GM19193 (cell line): ENCODE results near the gene GALNT1.

ENCODE experiments used
- POLR2A ChIP-seq: IDR thresholded peaks from 4 replicates; pipeline ENCODE4 v1.6.1; 2011; ENCODE audit not compliant: insufficient read depth, insufficient read length; ENCODE audit errors: extremely low read depth

GALNT1 gene

DNA sequence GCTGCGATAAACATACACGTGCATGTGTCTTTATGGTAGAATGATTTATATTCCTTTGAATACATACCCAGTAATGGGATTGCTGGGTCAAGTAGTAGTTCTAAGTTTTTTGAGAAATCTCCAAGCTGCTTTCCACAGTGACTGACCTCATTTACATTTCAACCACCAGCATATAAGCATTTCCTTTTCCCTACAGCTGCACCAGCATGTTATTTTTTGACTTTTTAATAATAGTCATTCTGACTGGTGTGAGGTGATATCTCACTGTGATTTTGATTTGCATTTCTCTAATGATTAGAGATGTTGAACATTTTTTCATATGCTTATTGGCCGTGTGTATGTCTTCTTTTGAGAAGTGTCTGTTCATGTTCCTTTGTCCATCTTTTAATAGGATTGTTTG, 22.8 kb downstream of the GALNT1 start:
- no peak for TF ChIP-seq POLR2A

DNA sequence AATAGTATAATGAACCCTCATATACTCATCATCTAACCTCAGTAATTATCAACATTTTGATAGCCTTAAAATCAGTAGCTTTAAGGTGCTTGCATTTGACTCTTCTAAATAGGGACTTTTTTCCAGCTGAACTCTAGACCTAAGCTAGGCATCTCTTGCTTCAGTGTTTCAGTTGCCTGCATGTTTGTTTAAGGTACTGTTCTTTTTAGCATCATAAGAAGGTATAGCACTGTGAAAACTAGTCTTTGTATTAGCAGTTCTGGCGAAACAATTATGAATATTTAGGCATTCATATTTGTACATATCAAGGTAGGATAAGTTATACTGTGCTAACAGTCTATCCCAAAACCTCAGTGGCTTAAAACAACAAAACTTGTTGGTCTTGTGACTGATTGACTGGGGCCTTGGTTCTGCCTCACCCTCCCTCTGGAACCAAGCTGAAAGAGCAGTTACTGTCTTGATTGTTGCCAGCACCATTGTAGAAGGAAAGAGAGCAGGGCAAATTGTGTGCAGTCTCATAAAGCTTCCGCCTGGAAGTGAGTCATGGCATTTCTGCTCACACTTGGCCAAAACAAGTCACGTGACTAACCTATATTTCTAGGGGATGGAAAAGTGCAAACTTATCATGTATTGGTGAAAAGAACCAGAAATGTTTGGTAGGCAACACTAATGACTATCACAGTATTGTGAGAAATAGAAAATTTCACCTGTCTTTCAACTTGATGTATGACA, 24.3 kb downstream of the GALNT1 start:
- TF ChIP-seq POLR2A: no peak

DNA sequence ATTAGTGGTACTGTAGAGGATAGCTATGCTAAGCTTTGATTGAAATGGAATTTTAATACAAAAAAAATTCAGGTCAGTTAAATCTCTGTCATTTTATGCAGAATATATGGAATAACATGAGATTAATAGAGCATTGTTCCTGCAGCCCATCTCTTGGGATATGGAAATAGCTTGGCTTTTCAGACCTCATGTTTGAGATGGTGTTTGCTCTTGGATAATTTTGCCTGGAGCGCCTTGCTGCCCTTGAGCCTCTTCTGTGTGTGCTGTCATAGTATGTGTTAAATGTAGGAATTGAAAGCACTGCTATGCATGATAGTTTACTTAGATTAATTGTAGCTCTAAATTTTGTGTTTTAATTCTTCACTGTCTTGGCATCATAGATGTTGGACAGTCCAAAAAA, 27.7 kb downstream of the GALNT1 start:
- TF ChIP-seq POLR2A: no peak

DNA sequence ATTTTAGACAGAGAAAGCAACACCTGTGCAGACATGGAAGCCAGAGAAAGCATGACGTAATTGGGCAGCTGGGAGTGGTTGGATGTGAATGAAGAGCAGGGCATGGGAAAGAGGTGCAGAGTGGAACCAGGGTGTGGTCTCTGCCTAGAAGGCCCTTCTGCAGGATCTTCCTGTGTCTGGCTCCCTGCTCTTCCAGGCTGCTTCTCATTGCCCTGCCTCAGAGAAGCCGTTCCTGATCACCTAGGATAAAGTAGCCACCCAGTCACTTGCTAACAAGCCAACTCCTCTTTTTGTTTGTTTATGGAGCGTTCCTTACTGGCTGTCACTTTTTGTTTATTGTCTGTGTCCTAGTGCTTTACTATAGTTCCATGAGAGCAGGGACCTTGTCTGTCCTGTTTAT, 28.5 kb downstream of the GALNT1 start:
- TF ChIP-seq POLR2A: no peak

DNA sequence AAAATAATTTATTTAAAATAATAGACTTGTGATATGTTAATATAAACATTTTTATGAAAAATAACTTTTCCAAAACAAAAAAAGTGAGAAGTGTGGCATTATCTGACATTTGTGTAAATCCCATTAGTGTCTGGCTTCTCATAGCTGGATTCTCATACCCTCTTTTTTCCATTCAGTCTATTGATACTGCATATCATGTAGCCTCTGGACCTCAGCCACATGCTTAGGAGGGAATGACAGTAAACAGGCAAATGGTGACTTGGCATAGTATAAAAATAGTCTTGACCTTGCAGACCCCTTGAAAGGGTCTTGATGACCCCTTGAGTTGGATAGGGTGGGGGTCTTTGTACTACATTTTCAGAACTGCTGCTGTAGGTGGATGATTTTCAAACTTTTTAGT, 29.2 kb downstream of the GALNT1 start:
- TF ChIP-seq POLR2A: no peak

DNA sequence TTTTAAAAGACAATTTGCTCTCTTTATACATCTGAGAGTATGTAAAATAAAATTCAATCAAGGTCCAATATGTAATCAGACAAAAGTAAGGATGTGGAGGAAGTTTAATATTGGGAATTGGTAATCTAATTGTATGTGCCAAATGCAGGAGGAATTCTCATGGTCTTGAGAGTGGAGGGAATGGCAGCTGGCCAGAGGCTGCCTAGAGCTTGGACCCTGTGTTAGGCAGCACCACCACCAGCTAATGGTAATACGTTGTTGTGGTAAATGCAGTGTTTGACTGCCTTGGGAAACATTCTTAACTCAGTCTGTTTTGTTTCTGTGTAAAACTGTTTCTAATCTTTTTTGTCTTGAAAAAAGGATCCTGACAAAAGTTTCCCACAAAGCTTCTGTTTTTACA, 30.0 kb downstream of the GALNT1 start:
- no peak for TF ChIP-seq POLR2A

DNA sequence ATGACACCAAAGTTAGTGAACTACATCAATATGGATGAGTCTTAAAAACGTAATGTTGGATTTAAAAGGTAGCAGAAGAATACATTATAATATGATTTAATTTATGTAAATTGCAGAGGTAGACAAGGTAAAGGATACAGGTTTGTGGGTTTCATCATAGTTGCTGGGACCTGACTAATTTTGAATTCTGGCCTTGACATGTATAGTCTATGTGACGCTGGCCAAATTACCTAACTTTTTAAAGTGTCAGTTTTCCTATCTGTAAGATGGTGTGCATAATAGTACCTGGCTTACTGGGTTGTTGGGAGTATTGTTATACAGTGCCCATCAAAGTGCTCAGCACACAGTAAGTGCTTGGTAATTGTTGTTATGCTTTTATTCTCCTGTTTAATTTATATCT, 34.5 kb downstream of the GALNT1 start:
- no peak for TF ChIP-seq POLR2A

DNA sequence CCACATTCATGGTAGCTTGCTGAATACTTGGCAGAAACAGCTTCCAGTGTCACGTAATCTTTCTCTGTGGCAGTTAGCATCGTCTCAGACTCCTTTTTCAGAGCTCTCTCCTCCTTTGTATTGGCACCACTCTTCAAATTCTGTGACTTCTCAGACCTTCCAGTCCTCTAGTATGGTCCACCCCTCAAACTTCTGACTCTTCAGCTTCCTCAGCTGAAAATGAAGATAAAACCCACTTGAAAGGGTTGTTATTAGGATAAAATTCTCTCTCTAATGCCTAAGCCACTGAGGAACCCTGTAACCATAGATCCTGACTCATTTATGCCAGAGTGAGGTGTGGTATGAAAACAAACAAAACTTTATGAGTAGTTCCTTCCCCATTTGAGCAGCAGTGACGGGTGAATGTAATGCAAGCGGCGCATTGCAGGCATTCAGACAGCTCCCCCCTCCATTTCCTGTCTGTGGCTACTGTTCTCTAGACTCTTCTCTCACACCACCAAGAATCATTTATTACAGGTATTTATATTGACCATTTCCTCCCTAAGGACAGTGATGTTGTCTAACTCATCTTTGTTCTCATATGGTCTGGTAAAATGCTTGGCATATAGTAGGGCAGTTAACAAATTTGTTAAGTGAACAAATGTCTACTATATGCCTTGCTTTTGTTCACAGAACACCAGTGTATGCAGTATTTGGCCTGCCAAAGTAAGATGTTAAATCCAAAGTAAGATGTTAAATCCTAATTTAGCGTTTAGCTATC, 35.3 kb downstream of the GALNT1 start:
- TF ChIP-seq POLR2A: no peak

DNA sequence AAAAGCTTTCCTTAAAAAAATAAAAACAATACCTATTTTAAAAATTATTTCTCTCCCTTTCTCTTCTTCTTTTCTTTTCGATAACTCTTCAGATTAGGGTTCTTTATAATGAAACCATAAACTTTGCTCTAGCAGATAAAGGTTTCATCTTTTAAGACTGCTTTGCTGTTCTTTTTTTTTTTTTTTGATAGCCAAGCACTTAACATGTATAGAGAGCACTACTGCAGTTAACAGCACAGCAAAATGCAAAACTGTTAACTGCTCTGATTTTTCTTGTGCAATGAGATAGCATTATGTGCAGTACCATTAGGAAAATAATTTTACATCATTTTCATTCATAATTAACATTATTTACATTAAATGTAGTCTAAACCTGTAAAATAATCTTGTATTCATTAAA, 36.3 kb downstream of the GALNT1 start:
- TF ChIP-seq POLR2A: no peak

DNA sequence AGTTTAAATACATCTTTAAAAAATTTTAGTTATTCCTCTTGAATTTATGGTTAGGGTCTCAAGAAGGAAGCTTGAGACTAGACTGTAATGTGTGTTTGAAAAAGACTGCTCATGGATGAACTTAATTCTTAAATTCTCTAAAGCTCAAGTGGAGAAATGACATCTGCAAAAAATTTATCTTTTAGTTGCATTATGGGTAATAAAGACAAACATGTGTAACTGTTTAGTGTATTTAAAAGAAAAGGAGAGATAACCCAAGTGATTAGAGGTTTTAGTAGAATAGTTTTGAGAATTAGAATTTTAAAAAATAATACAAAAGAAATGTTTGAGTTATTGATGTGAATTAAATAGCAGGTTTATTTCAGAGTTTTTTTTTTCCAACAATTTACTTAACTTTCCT, 36.7 kb downstream of the GALNT1 start:
- no peak for TF ChIP-seq POLR2A

DNA sequence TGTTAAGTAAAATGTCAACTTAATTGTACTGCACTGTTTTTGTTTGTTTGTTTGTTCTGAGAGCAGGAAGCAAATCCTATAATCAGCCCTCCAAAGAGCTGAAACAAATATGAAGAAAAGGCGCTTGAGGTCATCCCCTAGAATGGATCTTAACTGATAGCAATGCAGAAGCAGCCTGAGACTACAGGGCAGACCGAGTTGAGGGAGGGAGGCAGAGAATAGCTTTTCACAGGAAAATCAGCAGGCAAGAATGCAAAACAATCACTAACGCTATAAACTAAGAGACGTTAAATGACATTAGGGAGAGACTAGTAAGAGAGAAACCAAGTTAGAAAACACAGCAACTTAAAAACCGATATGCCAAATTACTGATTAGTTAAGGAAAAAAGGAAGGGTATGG, 37.2 kb downstream of the GALNT1 start:
- TF ChIP-seq POLR2A: no peak

DNA sequence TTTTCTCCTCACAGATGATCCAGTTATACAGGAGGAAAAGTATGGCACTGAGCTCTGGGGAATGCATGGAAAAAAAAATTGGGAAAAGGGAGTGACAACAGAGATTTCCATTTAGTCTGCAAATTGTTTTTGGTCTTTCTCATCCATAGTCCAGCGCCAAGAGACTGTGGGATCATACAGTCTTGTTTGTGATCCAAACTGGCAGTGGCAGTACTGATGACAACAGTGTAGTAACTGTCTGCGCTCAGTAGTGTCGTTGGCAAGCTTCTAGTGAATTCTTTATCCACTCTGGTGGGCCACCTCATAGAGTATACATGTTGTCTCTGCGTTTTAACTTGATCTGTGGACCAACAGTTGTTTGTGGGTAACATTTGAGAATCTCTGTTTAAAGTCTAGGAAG, 37.9 kb downstream of the GALNT1 start:
- no peak for TF ChIP-seq POLR2A

DNA sequence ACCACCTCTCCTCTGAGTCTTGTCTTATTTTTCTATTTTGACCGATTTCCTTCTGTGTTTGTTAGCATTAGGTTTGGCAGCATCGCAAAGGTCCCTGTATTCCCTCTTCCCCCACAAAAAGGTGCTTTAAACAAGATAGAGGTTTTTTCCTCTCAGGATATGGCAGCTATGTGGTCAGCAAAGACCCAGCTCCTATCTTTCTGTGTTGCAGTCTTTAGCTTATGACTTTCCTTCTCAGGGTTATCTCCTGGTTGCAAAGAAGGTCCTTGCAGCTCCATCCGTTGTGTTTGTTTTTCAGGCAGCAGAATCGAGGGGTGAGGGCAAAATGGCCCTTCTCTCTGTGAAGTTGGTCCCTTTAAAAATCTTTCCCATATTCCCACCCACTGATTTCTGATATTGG, 38.4 kb downstream of the GALNT1 start:
- no peak for TF ChIP-seq POLR2A

DNA sequence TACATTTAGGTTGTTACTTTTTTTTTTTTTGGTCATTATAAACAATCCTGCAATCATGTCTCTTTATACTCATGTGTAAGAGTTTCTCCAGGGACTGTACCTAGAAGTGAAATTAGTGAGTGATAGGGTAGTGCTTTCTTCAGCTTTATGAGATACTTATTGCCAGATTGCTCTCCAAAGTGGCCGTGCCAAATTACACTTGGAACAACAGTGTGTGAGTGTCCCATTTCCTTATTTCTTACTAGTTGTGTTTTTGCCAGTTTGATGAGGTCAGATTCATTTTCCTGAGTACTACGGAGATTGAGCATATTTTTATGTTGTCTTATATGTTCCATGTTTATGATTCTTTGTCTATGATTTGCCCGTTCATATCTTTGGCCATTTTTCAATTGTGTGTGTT, 39.2 kb downstream of the GALNT1 start:
- TF ChIP-seq POLR2A: no peak

DNA sequence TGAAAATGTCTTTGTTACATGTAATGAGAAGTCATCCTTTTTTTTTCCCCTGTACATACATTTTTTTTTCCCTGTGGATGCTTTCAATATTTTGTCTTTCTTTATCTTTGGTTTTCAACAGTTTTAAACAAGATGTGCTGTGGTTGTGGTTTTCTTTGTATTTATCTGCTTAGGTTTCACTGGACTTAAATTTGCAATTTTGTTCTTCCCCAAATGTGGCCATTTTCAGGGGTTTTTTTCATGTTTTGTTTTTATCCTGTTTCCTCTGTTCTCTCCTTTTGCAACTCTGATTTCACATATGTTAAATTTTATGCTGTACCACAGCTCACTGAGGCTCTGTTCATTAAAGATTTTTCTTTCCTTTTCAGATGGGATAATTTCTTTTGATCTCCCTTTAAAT, 41.7 kb downstream of the GALNT1 start:
- no peak for TF ChIP-seq POLR2A

DNA sequence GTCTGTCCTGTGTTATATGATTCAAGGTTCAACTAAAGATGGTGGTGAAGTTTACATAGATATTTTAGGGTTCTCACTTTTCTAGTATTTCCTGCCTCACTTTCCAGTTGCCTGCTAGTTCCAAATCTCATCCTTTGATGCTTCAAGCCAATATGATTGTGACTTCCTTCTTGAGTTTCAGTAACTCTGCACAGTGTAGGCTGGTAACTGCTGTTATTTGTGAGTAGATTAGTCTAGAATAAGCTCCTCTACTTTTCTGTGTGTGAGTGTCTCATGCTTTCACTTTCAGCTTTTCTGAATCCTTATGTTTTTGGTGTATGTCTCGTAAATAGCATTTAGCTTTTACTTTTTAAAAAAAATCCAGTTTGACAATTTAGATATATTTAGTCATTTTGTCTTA, 42.6 kb downstream of the GALNT1 start:
- no peak for TF ChIP-seq POLR2A
